ENCODE measurements around the gene POLD1. TPM values are rescaled to one million over a fixed set of nuclear protein-coding genes. Genes with fewer than 3 reads are reported as not detected.

POLD1 gene
- total RNA-seq, 2 experiments from 2014 or later: 119 to 233 TPM

DNA sequence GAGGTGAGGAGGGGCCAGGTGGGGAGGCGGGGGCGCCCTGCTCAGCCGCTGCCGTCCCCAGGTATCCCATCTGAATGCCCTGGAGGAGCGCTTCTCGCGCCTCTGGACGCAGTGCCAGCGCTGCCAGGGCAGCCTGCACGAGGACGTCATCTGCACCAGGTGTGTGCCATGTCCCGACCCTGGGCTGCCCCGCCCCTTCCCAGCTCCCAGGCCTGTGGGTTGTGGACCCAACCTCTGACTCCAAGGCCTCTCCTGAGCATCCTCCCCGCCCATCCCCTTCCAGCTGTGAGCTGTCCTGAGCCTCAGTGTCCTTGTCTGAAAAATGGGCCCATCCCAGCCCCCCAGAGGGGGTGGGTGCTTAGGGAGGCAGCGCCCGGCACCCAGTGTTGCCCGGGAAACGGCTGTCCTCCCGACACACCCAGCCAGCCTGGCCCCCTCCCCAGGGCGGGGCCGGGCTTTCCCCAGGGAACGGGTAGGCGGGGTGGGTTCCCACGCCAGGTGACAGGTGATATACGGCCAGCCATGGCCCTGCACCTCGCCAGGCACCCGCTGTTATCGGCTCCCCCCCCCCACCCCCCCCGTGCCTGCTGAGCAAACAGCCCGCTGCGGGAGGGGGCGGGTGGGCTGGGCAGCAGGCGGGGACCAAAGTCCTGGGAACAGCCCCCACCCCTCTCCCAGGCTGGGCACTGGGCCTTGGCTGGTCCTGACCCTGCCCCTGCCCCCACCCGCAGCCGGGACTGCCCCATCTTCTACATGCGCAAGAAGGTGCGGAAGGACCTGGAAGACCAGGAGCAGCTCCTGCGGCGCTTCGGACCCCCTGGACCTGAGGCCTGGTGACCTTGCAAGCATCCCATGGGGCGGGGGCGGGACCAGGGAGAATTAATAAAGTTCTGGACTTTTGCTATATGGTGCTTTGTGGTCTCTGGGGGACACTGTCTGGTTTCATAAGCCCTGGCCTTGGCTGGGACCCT is 33.2 kb downstream of the POLD1 start:
- BruUV-seq (replicated peaks): no TSS peak
- Histone ChIP-seq H3K4me1 (ENCODE audit: insufficient read depth, low read length, poor library complexity, severe bottlenecking) (peaks cover 61% of the 10 kb centered on the region), H3K9me3 (ENCODE audit: low read length) (peaks cover 5% of the 10 kb centered on the region; the same call in 1 of the 2 replicates), H4K20me1 (ENCODE audit: insufficient read depth, low read length) (no peaks in the 10 kb centered on the region; the same call in 1 of the 2 replicates), H3K36me3 (ENCODE audit: insufficient read depth, low read length) (peaks cover 56% of the 10 kb centered on the region), H3K4me2 (ENCODE audit: low read length) (peak overlapping the region; percentile 92), H3K4me3 (ENCODE audit: low read depth, low read length, poor library complexity, severe bottlenecking) (peak overlapping the region; percentile 80), H2AFZ (ENCODE audit: low read length) (no peak overlapping the region), H3K27ac (ENCODE audit: low read depth, low read length, poor library complexity, severe bottlenecking) (peak overlapping the region; percentile 98), H3K9me2 (ENCODE audit: insufficient read depth, low read length) (no peaks in the 10 kb centered on the region), H3K79me2 (ENCODE audit: insufficient read depth, low read depth, low read length) (peaks cover 41% of the 10 kb centered on the region)
- intact Hi-C loops (cut with micrococcal nuclease; ENCODE audit: unreplicated experiment): loop anchor here (1.0 kb wide), 1 partner anchor 14 kb away; no protein-coding TSS in a partner anchor
- TF ChIP-seq, protein P1, sequence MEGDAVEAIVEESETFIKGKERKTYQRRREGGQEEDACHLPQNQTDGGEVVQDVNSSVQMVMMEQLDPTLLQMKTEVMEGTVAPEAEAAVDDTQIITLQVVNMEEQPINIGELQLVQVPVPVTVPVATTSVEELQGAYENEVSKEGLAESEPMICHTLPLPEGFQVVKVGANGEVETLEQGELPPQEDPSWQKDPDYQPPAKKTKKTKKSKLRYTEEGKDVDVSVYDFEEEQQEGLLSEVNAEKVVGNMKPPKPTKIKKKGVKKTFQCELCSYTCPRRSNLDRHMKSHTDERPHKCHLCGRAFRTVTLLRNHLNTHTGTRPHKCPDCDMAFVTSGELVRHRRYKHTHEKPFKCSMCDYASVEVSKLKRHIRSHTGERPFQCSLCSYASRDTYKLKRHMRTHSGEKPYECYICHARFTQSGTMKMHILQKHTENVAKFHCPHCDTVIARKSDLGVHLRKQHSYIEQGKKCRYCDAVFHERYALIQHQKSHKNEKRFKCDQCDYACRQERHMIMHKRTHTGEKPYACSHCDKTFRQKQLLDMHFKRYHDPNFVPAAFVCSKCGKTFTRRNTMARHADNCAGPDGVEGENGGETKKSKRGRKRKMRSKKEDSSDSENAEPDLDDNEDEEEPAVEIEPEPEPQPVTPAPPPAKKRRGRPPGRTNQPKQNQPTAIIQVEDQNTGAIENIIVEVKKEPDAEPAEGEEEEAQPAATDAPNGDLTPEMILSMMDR (conservative IDR thresholded peaks at IDR 0.05; ENCODE audit: low read length): no peak
- no peak for TF ChIP-seq EZH2phosphoT487 (IDR thresholded peaks at IDR 0.05; ENCODE audit: borderline replicate concordance, low read depth, low read length)
- CTCF ChIA-PET (ENCODE audit: unreplicated experiment): no interaction called here
- DNase-seq (ENCODE audit: low spot score): peak; percentile 60
- POLR2A ChIA-PET: no interaction called here

DNA sequence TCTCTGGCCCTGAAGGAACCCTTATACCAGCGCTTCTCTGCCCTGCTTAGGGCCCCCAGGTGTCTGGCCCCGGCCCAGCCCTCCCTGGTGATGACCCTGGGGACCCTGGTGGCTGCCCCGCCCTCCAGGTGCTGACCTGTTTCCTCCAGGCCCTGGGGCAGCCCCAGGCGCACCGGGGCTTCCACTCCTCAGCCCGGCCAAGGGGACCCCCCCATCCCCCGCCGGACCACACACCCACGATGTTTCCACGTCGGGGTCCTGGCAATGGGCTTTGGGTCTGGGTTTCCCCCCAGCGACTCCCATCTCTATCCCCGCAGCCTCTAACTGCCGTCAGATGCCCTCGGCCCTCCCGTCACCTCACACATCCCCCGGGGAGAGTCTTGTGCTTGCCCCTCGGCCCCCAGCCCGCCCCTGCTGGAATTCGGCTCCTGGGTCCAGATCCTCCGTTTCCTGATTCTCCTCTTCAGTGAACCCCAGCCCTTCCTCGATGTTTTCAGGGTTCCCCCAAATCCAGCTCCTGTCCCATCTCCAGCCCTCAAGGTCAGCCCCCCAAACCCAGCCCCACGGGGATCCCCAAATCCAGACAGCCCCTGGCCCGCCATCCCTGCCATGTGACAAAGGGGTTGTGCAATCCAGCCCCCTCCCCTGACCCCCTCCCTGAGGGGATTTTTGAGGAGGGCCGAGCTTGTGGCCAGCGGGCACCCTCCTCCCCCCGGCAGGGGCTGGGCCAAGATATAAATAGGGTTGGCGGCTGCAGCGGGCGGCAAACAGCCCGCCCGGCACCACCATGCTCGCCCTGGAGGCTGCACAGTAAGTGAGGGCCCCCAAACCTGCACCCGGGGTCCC is 34.3 kb downstream of the POLD1 start, which contains the start of gene SPIB:
TSS of gene SPIB (plus strand) at position 763 of the 846 bp plus-strand sequence. CDS start at position 788, 25 bp downstream.
- Histone ChIP-seq H3K36me3 (ENCODE audit: insufficient read depth, low read length) (peaks cover 56% of the 10 kb centered on the region), H4K20me1 (ENCODE audit: insufficient read depth, low read length) (no peaks in the 10 kb centered on the region; the same call in 1 of the 2 replicates), H3K9me3 (ENCODE audit: low read length) (peaks cover 5% of the 10 kb centered on the region; the same call in 1 of the 2 replicates), H3K9me2 (ENCODE audit: insufficient read depth, low read length) (no peaks in the 10 kb centered on the region), H2AFZ (ENCODE audit: low read length) (no peak within 1 kb of the TSS), H3K79me2 (ENCODE audit: insufficient read depth, low read depth, low read length) (peaks cover 41% of the 10 kb centered on the region), H3K4me2 (ENCODE audit: low read length) (peak within 1 kb of the TSS; percentile 92), H3K4me3 (ENCODE audit: low read depth, low read length, poor library complexity, severe bottlenecking) (peak within 1 kb of the TSS; percentile 80), H3K4me1 (ENCODE audit: insufficient read depth, low read length, poor library complexity, severe bottlenecking) (peaks cover 66% of the 10 kb centered on the region), H3K27ac (ENCODE audit: low read depth, low read length, poor library complexity, severe bottlenecking) (peak within 1 kb of the TSS; percentile 91)
- ChIA-PET POLR2A (interaction anchor here (1.0 kb wide), 1 partner anchor 89 kb away, joined by 3 read pairs; the partner anchor contains the start of gene KCNC3), CTCF (ENCODE audit: unreplicated experiment) (no interaction called here)
- DNase-seq (ENCODE audit: low spot score): peak; percentile 75
- BruUV-seq (replicated peaks): no TSS peak
- no peak for TF ChIP-seq EZH2phosphoT487 (IDR thresholded peaks at IDR 0.05; ENCODE audit: borderline replicate concordance, low read depth, low read length)
- TF ChIP-seq, protein P1 (conservative IDR thresholded peaks at IDR 0.05; ENCODE audit: low read length): no peak
- intact Hi-C loops (cut with micrococcal nuclease; ENCODE audit: unreplicated experiment): loop anchor here (1.0 kb wide), 1 partner anchor 13 kb away; no protein-coding TSS in a partner anchor

All from OCI-LY7 (cell line).